A204.1 (cell line): ENCODE results near the gene ECPAS.
"Not testable (repeated sequence)": the region's sequence is repeated elsewhere in the genome, so short reads cannot be mapped to it uniquely, and the experiment has no call there.

ENCODE experiments used
- FAIRE-seq: peaks from 2 replicates; lab custom pipeline; 2012; peaks lifted over from hg19 to GRCh38; lab: Jason Lieb, UNC

The ECPAS gene

GRCh38 chr9:111348821-111349271 is 135.3 kb downstream of the ECPAS start:
- no peak for FAIRE-seq

GRCh38 chr9:111334318-111334863 is 149.8 kb downstream of the ECPAS start:
- FAIRE-seq = not testable (repeated sequence)

DNA sequence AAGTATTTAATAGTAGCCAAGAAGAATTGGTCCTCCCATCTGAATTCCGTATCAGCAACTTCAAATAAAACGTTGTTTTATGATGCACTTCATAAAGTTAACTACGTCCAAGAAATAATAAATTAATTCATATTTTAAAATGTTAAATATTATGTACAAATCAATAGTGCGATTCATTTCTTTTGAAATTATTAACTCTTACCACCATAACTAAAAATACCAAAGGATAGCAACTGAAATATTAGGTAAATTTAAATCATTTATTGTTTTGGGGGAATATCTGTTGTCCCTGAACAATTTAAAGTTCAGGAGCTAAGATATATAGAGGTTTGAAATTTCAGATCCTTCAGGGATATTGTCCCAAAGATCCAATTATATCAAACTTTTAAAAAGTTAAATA is 154.1 kb downstream of the ECPAS start, which contains the start of gene OR2K2:
OR2K2 (minus strand) TSS at position 101 of the 400 bp plus-strand sequence. CDS start 1,791 bp downstream, outside the sequence.
- FAIRE-seq = peak; percentile 64

DNA sequence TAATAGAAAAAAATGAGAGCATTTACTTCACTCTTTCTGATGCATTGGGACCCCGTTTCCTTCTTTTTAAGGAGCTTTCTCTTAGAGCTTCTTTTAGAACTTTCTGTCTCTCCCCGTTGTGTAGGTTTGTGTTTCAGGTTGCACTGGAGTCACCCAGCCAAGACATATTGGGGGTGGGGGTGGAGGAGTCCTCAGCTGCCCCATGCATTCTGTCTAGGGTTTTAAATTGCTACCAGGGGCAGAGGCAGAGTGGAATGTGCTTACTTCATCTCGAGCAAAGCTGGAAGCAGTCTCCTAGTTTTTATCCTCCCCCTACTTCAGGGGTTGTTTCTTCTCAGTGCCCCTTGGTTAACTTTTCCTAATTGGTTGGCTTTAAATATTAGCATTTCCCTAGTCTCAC is 163.6 kb downstream of the ECPAS start:
- no peak for FAIRE-seq

- FAIRE-seq = no peak
Measured at GRCh38 chr9:111316796-111317195, 167.4 kb downstream of the ECPAS start.
